ENCODE results near the gene RHOA.

- TF ChIP-seq POLR2AphosphoS5 (IDR thresholded peaks at IDR 0.05) (no peak), CTCF (IDR thresholded peaks at IDR 0.05 in 8 of 11, conservative IDR thresholded peaks at IDR 0.05 in 3 of 11) (no peak)
Measured at GRCh38 chr3:49383387-49383786, 28.4 kb downstream of the RHOA start.

Measured in spleen (tissue), 7 donors.